HG03039 (cell line): ENCODE measurements around the gene RHBDD2.
"Not testable (repeated sequence)": the region's sequence is repeated elsewhere in the genome, so short reads cannot be mapped to it uniquely, and the experiment has no call there.

Experiments
- ATAC-seq: cut with Tn5 transposase; IDR thresholded peaks from one replicate; pipeline ENCODE4 v1.9.1; 2021; ENCODE audit warnings: mild to moderate bottlenecking, moderate library complexity; ENCODE audit not compliant: unreplicated experiment

The RHBDD2 gene

GRCh38 chr7:75888464-75889222, 9.8 kb downstream of the RHBDD2 start:
- ATAC-seq: no peak

- no peak for ATAC-seq
These were observed 10.5 kb downstream of the RHBDD2 start for GRCh38 chr7:75889223-75889825.

- no peak for ATAC-seq
These were observed 11.0 kb downstream of the RHBDD2 start for GRCh38 chr7:75889826-75890225.

- not testable (repeated sequence) for ATAC-seq
These were observed 12.4 kb downstream of the RHBDD2 start for GRCh38 chr7:75891237-75891636.

GRCh38 chr7:75891815-75892411, 13.1 kb downstream of the RHBDD2 start:
- no peak for ATAC-seq

GRCh38 chr7:75892634-75893272, 13.9 kb downstream of the RHBDD2 start:
- ATAC-seq: no peak

- no peak for ATAC-seq
These were observed 18.0 kb downstream of the RHBDD2 start for GRCh38 chr7:75896803-75897327.

GRCh38 chr7:75900617-75901315, 21.9 kb downstream of the RHBDD2 start:
- no peak for ATAC-seq

GRCh38 chr7:75905785-75906604, 27.2 kb downstream of the RHBDD2 start:
- no peak for ATAC-seq

GRCh38 chr7:75906991-75907667, 28.3 kb downstream of the RHBDD2 start:
- ATAC-seq: no peak

- ATAC-seq: not testable (repeated sequence)
These were observed 28.8 kb downstream of the RHBDD2 start for GRCh38 chr7:75907668-75908039.

GRCh38 chr7:75909521-75910132, 30.8 kb downstream of the RHBDD2 start:
- no peak for ATAC-seq

GRCh38 chr7:75911186-75911585, 32.4 kb downstream of the RHBDD2 start:
- not testable (repeated sequence) for ATAC-seq

- ATAC-seq: no peak
These were observed 34.6 kb downstream of the RHBDD2 start for GRCh38 chr7:75913437-75913836.

- no peak for ATAC-seq
These were observed 35.4 kb downstream of the RHBDD2 start for GRCh38 chr7:75914169-75914654.

GRCh38 chr7:75914655-75915415, 36.0 kb downstream of the RHBDD2 start, which contains the start of gene POR:
POR (plus strand) TSS chr7:75915155; CDS start chr7:75954002, 38,847 bp downstream.
- peak; percentile 94 for ATAC-seq

GRCh38 chr7:75915416-75916156, 36.8 kb downstream of the RHBDD2 start:
- no peak for ATAC-seq
